ENCODE results near the gene AKAP6.

Gene AKAP6

DNA sequence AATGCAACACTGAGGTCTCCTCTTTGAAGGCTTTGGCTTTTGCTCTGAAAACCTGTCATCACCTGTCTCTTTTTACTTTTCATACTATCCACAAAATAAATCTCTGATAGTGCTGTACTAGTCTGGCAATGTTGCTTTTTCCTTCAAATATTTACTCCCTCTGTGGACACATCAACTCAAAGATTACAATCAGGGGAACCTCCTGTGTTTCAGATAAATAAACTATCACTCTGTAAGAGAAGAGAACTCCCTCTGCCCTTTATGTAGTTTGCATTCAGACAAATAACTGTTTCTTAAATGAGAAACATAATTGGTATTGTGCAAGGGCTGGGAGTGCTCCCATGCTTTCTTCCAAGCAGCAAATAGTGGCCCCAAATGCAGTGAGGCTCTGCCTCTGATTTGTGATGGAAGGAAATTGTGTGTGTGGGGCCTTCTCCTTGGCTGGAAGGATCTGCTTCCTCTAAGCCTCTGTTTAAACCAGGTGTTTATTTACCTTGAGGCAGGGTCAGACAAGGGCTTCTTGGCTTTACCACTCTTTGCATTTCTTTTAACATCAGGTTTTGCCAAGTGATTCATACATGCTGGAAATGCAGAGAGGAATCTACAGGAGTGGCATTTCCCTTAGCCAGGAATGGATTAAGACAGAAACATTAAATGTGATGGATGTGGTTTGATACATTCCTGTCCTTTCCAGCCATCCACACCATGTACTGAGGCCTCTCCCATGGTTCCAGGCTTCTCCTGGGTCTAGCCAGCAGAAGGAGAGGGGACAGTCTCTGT lies 69.0 kb downstream of the AKAP6 start:
- in situ Hi-C loops (cut with MboI; ENCODE audit: low sequenced_read_pairs, unreplicated experiment), result no loop called here
- TF ChIP-seq, protein P1, sequence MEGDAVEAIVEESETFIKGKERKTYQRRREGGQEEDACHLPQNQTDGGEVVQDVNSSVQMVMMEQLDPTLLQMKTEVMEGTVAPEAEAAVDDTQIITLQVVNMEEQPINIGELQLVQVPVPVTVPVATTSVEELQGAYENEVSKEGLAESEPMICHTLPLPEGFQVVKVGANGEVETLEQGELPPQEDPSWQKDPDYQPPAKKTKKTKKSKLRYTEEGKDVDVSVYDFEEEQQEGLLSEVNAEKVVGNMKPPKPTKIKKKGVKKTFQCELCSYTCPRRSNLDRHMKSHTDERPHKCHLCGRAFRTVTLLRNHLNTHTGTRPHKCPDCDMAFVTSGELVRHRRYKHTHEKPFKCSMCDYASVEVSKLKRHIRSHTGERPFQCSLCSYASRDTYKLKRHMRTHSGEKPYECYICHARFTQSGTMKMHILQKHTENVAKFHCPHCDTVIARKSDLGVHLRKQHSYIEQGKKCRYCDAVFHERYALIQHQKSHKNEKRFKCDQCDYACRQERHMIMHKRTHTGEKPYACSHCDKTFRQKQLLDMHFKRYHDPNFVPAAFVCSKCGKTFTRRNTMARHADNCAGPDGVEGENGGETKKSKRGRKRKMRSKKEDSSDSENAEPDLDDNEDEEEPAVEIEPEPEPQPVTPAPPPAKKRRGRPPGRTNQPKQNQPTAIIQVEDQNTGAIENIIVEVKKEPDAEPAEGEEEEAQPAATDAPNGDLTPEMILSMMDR (IDR thresholded peaks at IDR 0.05; ENCODE audit: borderline replicate concordance, control extremely low read depth, extremely low read depth, insufficient read depth, missing control alignments), result no peak
- no peak for DNase-seq (ENCODE audit: low spot score)

- in situ Hi-C loops (cut with MboI; ENCODE audit: low sequenced_read_pairs, unreplicated experiment), result no loop called here
- DNase-seq (ENCODE audit: low spot score), result peak; percentile 2
- TF ChIP-seq, protein P1 (IDR thresholded peaks at IDR 0.05; ENCODE audit: borderline replicate concordance, control extremely low read depth, extremely low read depth, insufficient read depth, missing control alignments), result no peak
Observed at GRCh38 chr14:32399920-32400319, 70.8 kb downstream of the AKAP6 start.

GRCh38 chr14:32400480-32400879 lies 71.4 kb downstream of the AKAP6 start:
- TF ChIP-seq, protein P1 (IDR thresholded peaks at IDR 0.05; ENCODE audit: borderline replicate concordance, control extremely low read depth, extremely low read depth, insufficient read depth, missing control alignments), result no peak
- in situ Hi-C loops (cut with MboI; ENCODE audit: low sequenced_read_pairs, unreplicated experiment), result no loop called here
- no peak for DNase-seq (ENCODE audit: low spot score)

DNA sequence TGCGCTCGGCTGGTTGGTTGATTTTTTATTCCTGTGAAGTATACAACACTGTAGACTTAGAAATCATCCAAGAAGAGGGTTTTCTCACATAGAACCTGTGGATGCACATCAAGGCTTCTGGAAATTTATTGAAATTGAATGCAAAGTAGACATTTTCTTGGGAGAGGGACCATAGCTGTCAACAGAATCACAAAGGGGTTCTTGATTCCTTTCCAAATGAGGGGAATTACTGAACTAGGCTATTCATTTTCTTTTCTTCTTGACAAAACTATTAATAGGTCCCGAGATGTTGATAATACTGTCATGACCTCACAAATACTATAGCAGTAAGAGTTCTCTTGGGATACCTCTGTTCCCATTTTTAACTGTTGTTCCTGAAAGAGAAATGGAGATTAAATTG lies 73.9 kb downstream of the AKAP6 start:
- DNase-seq (ENCODE audit: low spot score), result no peak
- in situ Hi-C loops (cut with MboI; ENCODE audit: low sequenced_read_pairs, unreplicated experiment), result no loop called here
- TF ChIP-seq, protein P1 (IDR thresholded peaks at IDR 0.05; ENCODE audit: borderline replicate concordance, control extremely low read depth, extremely low read depth, insufficient read depth, missing control alignments), result no peak

DNA sequence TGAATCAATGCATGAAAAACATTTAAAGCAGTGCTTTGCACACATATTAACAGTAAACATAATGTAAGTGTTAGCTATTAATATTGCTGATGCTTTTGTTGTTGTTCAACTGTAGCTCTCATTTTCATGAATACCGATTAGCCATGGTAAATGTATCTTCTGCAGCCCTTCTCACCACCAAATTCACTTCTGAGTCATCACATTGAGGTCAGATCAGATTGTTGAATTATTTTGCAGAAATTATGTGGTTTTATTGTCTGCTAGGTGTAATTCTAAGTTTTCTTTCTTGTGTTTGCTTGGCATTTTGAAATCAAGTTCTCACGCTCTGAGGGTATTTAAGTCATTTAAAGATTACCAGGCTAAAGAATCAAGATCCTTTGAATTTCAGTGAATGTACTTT lies 74.6 kb downstream of the AKAP6 start:
- in situ Hi-C loops (cut with MboI; ENCODE audit: low sequenced_read_pairs, unreplicated experiment), result no loop called here
- no peak for DNase-seq (ENCODE audit: low spot score)
- TF ChIP-seq, protein P1 (IDR thresholded peaks at IDR 0.05; ENCODE audit: borderline replicate concordance, control extremely low read depth, extremely low read depth, insufficient read depth, missing control alignments), result no peak

GRCh38 chr14:32404784-32405573 lies 75.9 kb downstream of the AKAP6 start:
- no peak for DNase-seq (ENCODE audit: low spot score)
- TF ChIP-seq, protein P1 (IDR thresholded peaks at IDR 0.05; ENCODE audit: borderline replicate concordance, control extremely low read depth, extremely low read depth, insufficient read depth, missing control alignments), result no peak
- in situ Hi-C loops (cut with MboI; ENCODE audit: low sequenced_read_pairs, unreplicated experiment), result no loop called here

All from GM13976 (cell line).